Hepatocyte (in vitro differentiated cells): ENCODE data around the gene OR52L1. TPM values are rescaled to one million over a fixed set of nuclear protein-coding genes. Genes with fewer than 3 reads are reported as not detected.

Source experiments
- DNase-seq: peaks from one replicate; pipeline ENCODE4 v3.0.0-alpha.2; 2016; ENCODE audit warnings: low spot score
- H2AFZ ChIP-seq: fragments of 200-600 bp; sonication (generic); 2 replicates; pipeline ENCODE4 v1.6.0; 2016; ENCODE audit warnings: antibody characterized with exemption, mild to moderate bottlenecking
- H3K27ac ChIP-seq: fragments of 200-600 bp; sonication (generic); 2 replicates; pipeline ENCODE4 v1.5.1; 2016; ENCODE audit warnings: mild to moderate bottlenecking
- H3K27me3 ChIP-seq: fragments of 200-600 bp; sonication (generic); 2 replicates; pipeline ENCODE4 v1.6.1; 2016
- H3K36me3 ChIP-seq: fragments of 200-600 bp; sonication (generic); replicated peaks from 2 replicates; pipeline ENCODE4 v1.5.1; 2016; ENCODE audit warnings: low read depth; ENCODE audit not compliant: insufficient read depth
- H3K4me1 ChIP-seq: fragments of 200-600 bp; sonication (generic); 2 replicates; pipeline ENCODE4 v1.5.1; 2016; ENCODE audit warnings: mild to moderate bottlenecking, moderate library complexity; ENCODE audit not compliant: insufficient read depth
- H3K4me2 ChIP-seq: fragments of 200-600 bp; sonication (generic); 2 replicates; pipeline ENCODE4 v1.6.0; 2016
- H3K4me3 ChIP-seq: fragments of 200-600 bp; sonication (generic); 2 replicates; pipeline ENCODE4 v1.5.1; 2016; ENCODE audit warnings: mild to moderate bottlenecking
- H3K79me2 ChIP-seq: fragments of 200-600 bp; sonication (generic); 2 replicates; pipeline ENCODE4 v1.6.0; 2017; ENCODE audit warnings: mild to moderate bottlenecking
- H3K9me2 ChIP-seq: fragments of 200-600 bp; sonication (generic); replicated peaks from 2 replicates; pipeline ENCODE4 v1.6.0; 2017; ENCODE audit warnings: mild to moderate bottlenecking; ENCODE audit not compliant: insufficient read depth
- H3K9me3 ChIP-seq: fragments of 200-600 bp; sonication (generic); 2 replicates; pipeline ENCODE4 v1.5.1; 2016; ENCODE audit warnings: low read depth, mild to moderate bottlenecking
- H4K20me1 ChIP-seq: fragments of 200-600 bp; sonication (generic); 2 replicates; pipeline ENCODE4 v1.6.0; 2016; ENCODE audit warnings: mild to moderate bottlenecking; ENCODE audit not compliant: insufficient read depth, poor library complexity, severe bottlenecking
- EZH2 ChIP-seq: fragments of 200-600 bp; sonication (generic); IDR thresholded peaks from 2 replicates; pipeline ENCODE4 v1.6.1; 2016; ENCODE audit warnings: antibody characterized with exemption, mild to moderate bottlenecking, borderline replicate concordance
- EZH2phosphoT487 ChIP-seq: fragments of 200-600 bp; sonication (generic); IDR thresholded peaks from one replicate; pipeline ENCODE4 v1.6.1; 2018; ENCODE audit warnings: antibody characterized with exemption, mild to moderate bottlenecking, low read depth, moderate library complexity; ENCODE audit not compliant: unreplicated experiment, severe bottlenecking
- WGBS: methylation state at CpG from one replicate; pipeline ENCODE4 v1.1.6; 2016; ENCODE audit warnings: low lambda C conversion rate; ENCODE audit errors: missing lambda C conversion rate; 5-methylcytosine and 5-hydroxymethylcytosine counted together
- polyA plus RNA-seq: library from polyadenylated mRNA; unstranded; fragments of >200 nt; fragmentation: Nextera tagmentation; extraction: Ambion mirVana; gene quantifications from 2 replicates; pipeline ENCODE4 v1.2.1, GENCODE V29; 2016
- small RNA-seq: library from RNA; depleted of rRNA; stranded (forward); fragments of <200 nt; gene quantifications from one replicate; pipeline ENCODE3, GENCODE V24; 2014
- total RNA-seq: library from RNA; depleted of rRNA; stranded (reverse); fragments of >200 nt; gene quantifications from 2 replicates; pipeline ENCODE4 v1.2.3, GENCODE V29; 2014
- TF ChIP-seq, protein P1 (sequence below): fragments of 200-600 bp; sonication (generic); IDR thresholded peaks from 2 replicates; pipeline ENCODE4 v1.5.1; 2016; ENCODE audit warnings: antibody characterized with exemption, mild to moderate bottlenecking; ENCODE audit not compliant: poor library complexity

The OR52L1 gene
- total and polyA plus RNA-seq, 2 experiments from 2014 or later, result not detected

- TF ChIP-seq EZH2 (no peak), EZH2phosphoT487 (no peak)
- TF ChIP-seq, protein P1, sequence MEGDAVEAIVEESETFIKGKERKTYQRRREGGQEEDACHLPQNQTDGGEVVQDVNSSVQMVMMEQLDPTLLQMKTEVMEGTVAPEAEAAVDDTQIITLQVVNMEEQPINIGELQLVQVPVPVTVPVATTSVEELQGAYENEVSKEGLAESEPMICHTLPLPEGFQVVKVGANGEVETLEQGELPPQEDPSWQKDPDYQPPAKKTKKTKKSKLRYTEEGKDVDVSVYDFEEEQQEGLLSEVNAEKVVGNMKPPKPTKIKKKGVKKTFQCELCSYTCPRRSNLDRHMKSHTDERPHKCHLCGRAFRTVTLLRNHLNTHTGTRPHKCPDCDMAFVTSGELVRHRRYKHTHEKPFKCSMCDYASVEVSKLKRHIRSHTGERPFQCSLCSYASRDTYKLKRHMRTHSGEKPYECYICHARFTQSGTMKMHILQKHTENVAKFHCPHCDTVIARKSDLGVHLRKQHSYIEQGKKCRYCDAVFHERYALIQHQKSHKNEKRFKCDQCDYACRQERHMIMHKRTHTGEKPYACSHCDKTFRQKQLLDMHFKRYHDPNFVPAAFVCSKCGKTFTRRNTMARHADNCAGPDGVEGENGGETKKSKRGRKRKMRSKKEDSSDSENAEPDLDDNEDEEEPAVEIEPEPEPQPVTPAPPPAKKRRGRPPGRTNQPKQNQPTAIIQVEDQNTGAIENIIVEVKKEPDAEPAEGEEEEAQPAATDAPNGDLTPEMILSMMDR, result no peak
- Histone ChIP-seq H3K27me3 (no peaks in the 10 kb centered on the region), H3K4me3 (no peak overlapping the region), H3K27ac (no peak overlapping the region), H3K4me1 (no peaks in the 10 kb centered on the region), H3K9me3 (no peaks in the 10 kb centered on the region), H3K9me2 (no peaks in the 10 kb centered on the region), H3K79me2 (no peaks in the 10 kb centered on the region), H4K20me1 (no peaks in the 10 kb centered on the region), H2AFZ (no peak overlapping the region), H3K36me3 (no peaks in the 10 kb centered on the region), H3K4me2 (no peak overlapping the region)
- WGBS, result 96% methylated on average over 2 of the region's 2 CpGs
- no peak for DNase-seq
Measured at GRCh38 chr11:5940748-5941147, 46.0 kb downstream of the OR52L1 start.

- Histone ChIP-seq H3K4me1 (no peaks in the 10 kb centered on the region), H2AFZ (no peak overlapping the region), H3K27ac (no peak overlapping the region), H3K4me3 (no peak overlapping the region), H3K4me2 (no peak overlapping the region), H3K9me3 (no peaks in the 10 kb centered on the region), H3K27me3 (no peaks in the 10 kb centered on the region), H4K20me1 (no peaks in the 10 kb centered on the region), H3K9me2 (no peaks in the 10 kb centered on the region), H3K79me2 (no peaks in the 10 kb centered on the region), H3K36me3 (no peaks in the 10 kb centered on the region)
- TF ChIP-seq EZH2phosphoT487, result no peak
- TF ChIP-seq, protein P1, result no peak
- no peak for TF ChIP-seq EZH2
- DNase-seq, result no peak
- WGBS, result 93% methylated on average over 20 of the region's 21 CpGs
Measured at GRCh38 chr11:5938603-5938965, 48.2 kb downstream of the OR52L1 start.

DNA sequence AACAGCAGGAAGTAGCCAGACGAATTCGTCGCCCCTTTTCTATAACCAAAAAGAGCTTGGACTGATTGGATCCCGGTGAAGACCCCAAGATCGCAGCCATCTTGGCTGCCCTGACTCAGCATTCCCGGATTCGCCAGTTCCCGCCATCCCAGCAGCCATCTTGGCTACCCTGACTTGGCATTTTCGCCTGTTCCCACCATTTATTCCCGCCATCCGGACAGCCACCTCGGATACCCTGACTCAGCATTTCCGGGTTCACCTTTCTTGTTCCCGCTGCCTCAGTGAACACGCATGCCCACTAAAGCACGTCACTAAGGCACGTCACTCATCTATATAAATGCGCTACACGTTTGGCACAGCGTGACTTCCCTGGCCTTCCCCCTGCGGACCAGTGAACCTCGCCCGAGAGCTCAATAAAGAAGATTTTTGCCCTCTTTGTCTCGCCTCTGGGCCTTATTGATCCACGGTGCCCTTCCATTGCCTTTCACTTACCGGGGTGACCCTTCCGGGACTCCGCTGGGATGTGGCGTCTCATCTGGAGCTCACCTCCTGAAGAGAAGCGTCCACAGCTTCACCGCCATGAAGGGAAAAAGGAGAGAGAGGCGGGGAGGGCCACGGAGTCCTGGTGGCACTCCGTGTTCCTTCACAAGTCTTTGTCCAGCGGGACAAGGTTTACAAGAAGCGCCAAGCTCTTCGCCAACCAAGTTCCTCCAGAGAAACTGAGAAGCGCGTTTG, 48.8 kb downstream of the OR52L1 start:
- Histone ChIP-seq H3K9me2 (no peaks in the 10 kb centered on the region), H3K4me3 (no peak overlapping the region), H3K4me1 (no peaks in the 10 kb centered on the region), H3K9me3 (no peaks in the 10 kb centered on the region), H3K27ac (no peak overlapping the region), H2AFZ (no peak overlapping the region), H3K79me2 (no peaks in the 10 kb centered on the region), H3K36me3 (no peaks in the 10 kb centered on the region), H3K4me2 (no peak overlapping the region), H3K27me3 (no peaks in the 10 kb centered on the region), H4K20me1 (no peaks in the 10 kb centered on the region)
- 95% methylated on average over 39 of the region's 39 CpGs for WGBS
- DNase-seq, result no peak
- no peak for TF ChIP-seq EZH2
- TF ChIP-seq, protein P1, result no peak
- no peak for TF ChIP-seq EZH2phosphoT487

Small RNA genes lying within 50 kb of the gene (small RNA-seq; reads per million reads assigned to genes)
- gene RNA5SP329, result not detected

Other genes with a start within 250 kb of the OR52L1 start
- not detected in 2 replicates for gene OR52N4, start 232.7 kb downstream of the OR52L1 start, total RNA-seq
- gene OR52N4, start 232.7 kb downstream of the OR52L1 start, polyA plus RNA-seq, result not detected in 2 replicates
- 0.16 TPM in 1 of 2 replicates, not detected in the other for gene OR52N5, start 203.6 kb downstream of the OR52L1 start, total RNA-seq
- not detected in 2 replicates for gene OR52N5, start 203.6 kb downstream of the OR52L1 start, polyA plus RNA-seq
- gene OR52N1, start 195.7 kb downstream of the OR52L1 start, total RNA-seq, result not detected in 2 replicates
- gene OR52N1, start 195.7 kb downstream of the OR52L1 start, polyA plus RNA-seq, result not detected in 2 replicates
- not detected in 2 replicates for gene OR52N2, start 178.1 kb downstream of the OR52L1 start, total RNA-seq
- gene OR52N2, start 178.1 kb downstream of the OR52L1 start, polyA plus RNA-seq, result not detected in 2 replicates
- not detected in 2 replicates for gene OR52E6, start 145.1 kb downstream of the OR52L1 start, total RNA-seq
- gene OR52E6, start 145.1 kb downstream of the OR52L1 start, polyA plus RNA-seq, result not detected in 2 replicates
- not detected in 2 replicates for gene OR52E8, start 129.3 kb downstream of the OR52L1 start, total RNA-seq
- not detected in 2 replicates for gene OR52E8, start 129.3 kb downstream of the OR52L1 start, polyA plus RNA-seq
- not detected in 2 replicates for gene OR52E4, start 106.4 kb downstream of the OR52L1 start, total RNA-seq
- not detected in 2 replicates for gene OR52E4, start 106.4 kb downstream of the OR52L1 start, polyA plus RNA-seq
- gene OR52E5, start 93.8 kb downstream of the OR52L1 start, total RNA-seq, result not detected in 2 replicates
- gene OR52E5, start 93.8 kb downstream of the OR52L1 start, polyA plus RNA-seq, result not detected in 2 replicates
- not detected in 2 replicates for gene OR56A3, start 44.7 kb downstream of the OR52L1 start, total RNA-seq
- gene OR56A3, start 44.7 kb downstream of the OR52L1 start, polyA plus RNA-seq, result not detected in 2 replicates
- not detected in 2 replicates for gene OR56A5, start 18.5 kb downstream of the OR52L1 start, total RNA-seq
- not detected in 2 replicates for gene OR56A5, start 18.5 kb downstream of the OR52L1 start, polyA plus RNA-seq
- not detected in 2 replicates for gene OR56A4, start 20.0 kb upstream of the OR52L1 start, total RNA-seq
- gene OR56A4, start 20.0 kb upstream of the OR52L1 start, polyA plus RNA-seq, result not detected in 2 replicates
- gene OR56A1, start 43.8 kb upstream of the OR52L1 start, total RNA-seq, result 0.07 and 0.08 TPM in 2 replicates
- gene OR56A1, start 43.8 kb upstream of the OR52L1 start, polyA plus RNA-seq, result not detected in 2 replicates
- not detected in 2 replicates for gene OR56B4, start 120.7 kb upstream of the OR52L1 start, total RNA-seq
- not detected in 2 replicates for gene OR56B4, start 120.7 kb upstream of the OR52L1 start, polyA plus RNA-seq
- gene OR52B2, start 183.3 kb upstream of the OR52L1 start, total RNA-seq, result not detected in 2 replicates
- gene OR52B2, start 183.3 kb upstream of the OR52L1 start, polyA plus RNA-seq, result not detected in 2 replicates
- not detected in 2 replicates for gene OR52W1, start 212.2 kb upstream of the OR52L1 start, total RNA-seq
- not detected in 2 replicates for gene OR52W1, start 212.2 kb upstream of the OR52L1 start, polyA plus RNA-seq
- gene C11orf42, start 218.6 kb upstream of the OR52L1 start, total RNA-seq, result not detected in 2 replicates
- not detected in 2 replicates for gene C11orf42, start 218.6 kb upstream of the OR52L1 start, polyA plus RNA-seq
- gene FHIP1B, start 247.7 kb upstream of the OR52L1 start, total RNA-seq, result 27.7 and 30.2 TPM in 2 replicates
- gene FHIP1B, start 247.7 kb upstream of the OR52L1 start, polyA plus RNA-seq, result 31.5 and 42.2 TPM in 2 replicates